GM13976 (cell line): ENCODE data around the gene GRM2.

Source experiments
- DNase-seq: peaks from one replicate; pipeline ENCODE4 v3.0.0; 2012; ENCODE audit warnings: low spot score
- CTCF ChIP-seq: IDR thresholded peaks from 2 replicates; pipeline ENCODE4 v1.5.1; 2012; ENCODE audit warnings: borderline replicate concordance, mild to moderate bottlenecking; ENCODE audit not compliant: insufficient read depth; ENCODE audit errors: extremely low read depth, missing control alignments, control extremely low read depth
- in situ Hi-C: fragments of 300-500 bp; cut with MboI; formaldehyde crosslinking; loops from one replicate; pipeline ENCODE4 v1.12.0; 2022; ENCODE audit warnings: low sequenced_read_pairs, mixed read lengths, inconsistent platforms; ENCODE audit not compliant: unreplicated experiment

The GRM2 gene

GRCh38 chr3:51691021-51691420 lies 15.8 kb upstream of the GRM2 start:
- TF ChIP-seq CTCF = no peak
- no peak for DNase-seq
- in situ Hi-C loops = no loop called here

- TF ChIP-seq CTCF = no peak
- in situ Hi-C loops = no loop called here
- no peak for DNase-seq
Measured at GRCh38 chr3:51691949-51692348, 14.9 kb upstream of the GRM2 start.

- in situ Hi-C loops = no loop called here
- DNase-seq = no peak
- no peak for TF ChIP-seq CTCF
Measured at GRCh38 chr3:51692980-51693395, 13.9 kb upstream of the GRM2 start.

- in situ Hi-C loops = no loop called here
- no peak for DNase-seq
- no peak for TF ChIP-seq CTCF
Measured at GRCh38 chr3:51696954-51697353, 9.9 kb upstream of the GRM2 start.

GRCh38 chr3:51698209-51698608 lies 8.7 kb upstream of the GRM2 start:
- no peak for DNase-seq
- no peak for TF ChIP-seq CTCF
- in situ Hi-C loops = no loop called here

- TF ChIP-seq CTCF = no peak
- DNase-seq = no peak
- in situ Hi-C loops = no loop called here
Measured at GRCh38 chr3:51700403-51700802, 6.5 kb upstream of the GRM2 start.

- DNase-seq = no peak
- TF ChIP-seq CTCF = no peak
- in situ Hi-C loops = no loop called here
Measured at GRCh38 chr3:51702156-51702555, 4.7 kb upstream of the GRM2 start.
